IMR-90 (cell line): ENCODE measurements around the gene CCR3.

Experiments
- BHLHE40 ChIP-seq: fragments of 150-350 bp; IDR thresholded peaks from 2 replicates; pipeline ENCODE4 v1.6.1; 2016; ENCODE audit warnings: mild to moderate bottlenecking, low read depth, low read length
- CHD1 ChIP-seq: IDR thresholded peaks from 2 replicates; pipeline ENCODE4 v1.6.1; 2012; ENCODE audit warnings: low read depth, low read length, improper control_type of control experiment
- FOS ChIP-seq: fragments of 150-350 bp; IDR thresholded peaks from 2 replicates; pipeline ENCODE4 v1.6.1; 2016; ENCODE audit warnings: low read depth, low read length
- MAFK ChIP-seq: IDR thresholded peaks from 2 replicates; pipeline ENCODE4 v1.6.1; 2012; ENCODE audit warnings: low read depth, low read length, improper control_type of control experiment
- NFE2L2 ChIP-seq: fragments of 150-350 bp; IDR thresholded peaks from 2 replicates; pipeline ENCODE4 v1.6.1; 2016; ENCODE audit warnings: low read depth, mild to moderate bottlenecking, low read length
- POLR2A ChIP-seq: IDR thresholded peaks from 2 replicates; pipeline ENCODE4 v1.6.1; 2012; ENCODE audit warnings: mild to moderate bottlenecking, low read depth, low read length
- RAD21 ChIP-seq: IDR thresholded peaks from 2 replicates; pipeline ENCODE4 v1.6.1; 2012; ENCODE audit warnings: low read length, improper control_type of control experiment
- RFX5 ChIP-seq: IDR thresholded peaks from 2 replicates; pipeline ENCODE4 v1.8.0; 2012; ENCODE audit warnings: low read depth, mild to moderate bottlenecking, low read length, moderate library complexity
- USF2 ChIP-seq: fragments of 150-350 bp; IDR thresholded peaks from 2 replicates; pipeline ENCODE4 v1.6.1; 2017; ENCODE audit warnings: mild to moderate bottlenecking, antibody characterized with exemption, low read length, low read depth
- TF ChIP-seq, protein P1 (sequence below): conservative IDR thresholded peaks from 2 replicates; pipeline ENCODE4 v1.5.1; 2012; ENCODE audit warnings: mild to moderate bottlenecking, low read depth, low read length, improper control_type of control experiment

DNA sequence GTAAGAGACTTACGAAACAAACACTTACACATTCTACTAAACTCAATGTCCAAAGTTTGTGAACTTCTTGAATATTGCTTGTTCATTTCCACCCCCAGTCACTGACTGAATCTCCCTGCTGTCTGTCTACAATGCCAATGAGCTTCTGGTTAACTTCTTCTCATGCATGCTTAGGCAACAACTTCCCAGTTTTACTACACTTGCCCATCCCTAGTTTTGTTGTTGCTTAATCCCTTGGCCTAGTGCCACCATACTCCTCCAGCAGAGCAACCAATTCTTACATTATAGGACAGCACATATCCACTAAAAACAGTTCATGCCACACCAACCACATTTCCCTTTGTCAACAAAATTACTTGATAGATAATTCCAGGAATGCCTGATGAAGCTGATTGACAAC is 70.7 kb downstream of the CCR3 start:
- TF ChIP-seq, protein P1, sequence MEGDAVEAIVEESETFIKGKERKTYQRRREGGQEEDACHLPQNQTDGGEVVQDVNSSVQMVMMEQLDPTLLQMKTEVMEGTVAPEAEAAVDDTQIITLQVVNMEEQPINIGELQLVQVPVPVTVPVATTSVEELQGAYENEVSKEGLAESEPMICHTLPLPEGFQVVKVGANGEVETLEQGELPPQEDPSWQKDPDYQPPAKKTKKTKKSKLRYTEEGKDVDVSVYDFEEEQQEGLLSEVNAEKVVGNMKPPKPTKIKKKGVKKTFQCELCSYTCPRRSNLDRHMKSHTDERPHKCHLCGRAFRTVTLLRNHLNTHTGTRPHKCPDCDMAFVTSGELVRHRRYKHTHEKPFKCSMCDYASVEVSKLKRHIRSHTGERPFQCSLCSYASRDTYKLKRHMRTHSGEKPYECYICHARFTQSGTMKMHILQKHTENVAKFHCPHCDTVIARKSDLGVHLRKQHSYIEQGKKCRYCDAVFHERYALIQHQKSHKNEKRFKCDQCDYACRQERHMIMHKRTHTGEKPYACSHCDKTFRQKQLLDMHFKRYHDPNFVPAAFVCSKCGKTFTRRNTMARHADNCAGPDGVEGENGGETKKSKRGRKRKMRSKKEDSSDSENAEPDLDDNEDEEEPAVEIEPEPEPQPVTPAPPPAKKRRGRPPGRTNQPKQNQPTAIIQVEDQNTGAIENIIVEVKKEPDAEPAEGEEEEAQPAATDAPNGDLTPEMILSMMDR, result no peak
- TF ChIP-seq POLR2A, result no peak
- no peak for TF ChIP-seq FOS
- TF ChIP-seq BHLHE40, result no peak
- TF ChIP-seq RAD21, result no peak
- TF ChIP-seq NFE2L2, result no peak
- TF ChIP-seq USF2, result no peak
- TF ChIP-seq CHD1, result no peak
- no peak for TF ChIP-seq RFX5
- TF ChIP-seq MAFK, result no peak
